Adrenal gland (tissue), 5 donors: Measurements from ENCODE around the gene PDX1.

ENCODE experiments used
- CTCF ChIP-seq, 6 experiments: fragments of 450-650 bp in 4 of 6; fragments of 200-600 bp in 2 of 6; sonication (generic) in 1 of 6; IDR thresholded peaks; 1 replicate in 5 of 6; 2 replicates in 1 of 6; pipeline versions ENCODE4 v1.5.1 to v1.8.0; 2016 to 2021; ENCODE audit warnings: antibody characterized with exemption in 6 of 6, mild to moderate bottlenecking in 2 of 6, moderate library complexity in 1 of 6
- POLR2A ChIP-seq, 2 donors: fragments of 450-650 bp; IDR thresholded peaks; one replicate each; pipeline ENCODE4 v1.6.1; 2017; ENCODE audit warnings: antibody characterized with exemption in 2 of 2, mild to moderate bottlenecking in 2 of 2, moderate library complexity in 1 of 2
- donor health status: DM: no; HTN: no; CAD: no.

- no peak for TF ChIP-seq CTCF (IDR thresholded peaks at IDR 0.05)
- TF ChIP-seq POLR2A (IDR thresholded peaks at IDR 0.05), result no peak
These were observed 53.5 kb downstream of the PDX1 start for GRCh38 chr13:27973291-27973690.
